B cell (primary cell): ENCODE results near the gene KLK4. TPM values are rescaled to one million over a fixed set of nuclear protein-coding genes. Genes with fewer than 3 reads are reported as not detected.

Experiments
- ATAC-seq: fragments of 200-7000 bp; cut with Tn5 transposase; one replicate; pipeline ENCODE4 v1.10.0; 2021; ENCODE audit warnings: low read depth, mild to moderate bottlenecking, moderate number of reproducible peaks, moderate library complexity
- CTCF ChIA-PET: fragments of 350-600 bp; sonication (Branson Sonifier 250); formaldehyde crosslinking; loops from one replicate; lab custom pipeline; 2021; ENCODE audit warnings: antibody characterized with exemption, inconsistent platforms; lab: Charles Lee
- POLR2A ChIA-PET: fragments of 350-600 bp; sonication (Branson Sonifier 250); formaldehyde crosslinking; loops from one replicate; lab custom pipeline; 2021; ENCODE audit warnings: antibody characterized with exemption; lab: Charles Lee
- DNase-seq: peaks from one replicate; pipeline ENCODE4 v3.0.0; 2013
- H2AFZ ChIP-seq: 2 replicates; pipeline ENCODE4 v1.6.1; 2012; ENCODE audit warnings: mild to moderate bottlenecking, low read depth, low read length; ENCODE audit not compliant: insufficient read depth, poor library complexity, severe bottlenecking
- H3K27ac ChIP-seq, 2 donors: 1 replicate in 1 of 2; 2 replicates in 1 of 2; pipeline ENCODE4 v1.5.1; 2012 to 2013; ENCODE audit warnings: low read length in 2 of 2, mild to moderate bottlenecking in 2 of 2, moderate library complexity in 1 of 2
- H3K27me3 ChIP-seq, 4 experiments: fragments of 200-600 bp in 1 of 4; sonication (generic) in 1 of 4; replicated peaks in 1 of 4; 1 replicate in 2 of 4; 2 replicates in 2 of 4; pipeline versions ENCODE4 v1.6.1 to v1.7.0; 2013 to 2016; ENCODE audit warnings: low read length in 3 of 4, mild to moderate bottlenecking in 2 of 4, mixed read lengths in 1 of 4, moderate library complexity in 1 of 4; ENCODE audit not compliant: insufficient read depth in 4 of 4, control insufficient read depth in 3 of 4; ENCODE audit errors: control extremely low read depth in 1 of 4
- H3K36me3 ChIP-seq, 2 experiments: replicated peaks in 1 of 2; 1 replicate in 1 of 2; 2 replicates in 1 of 2; pipeline versions ENCODE4 v1.6.1 to v1.7.1; 2013; ENCODE audit warnings: low read length in 1 of 2; ENCODE audit not compliant: insufficient read depth in 2 of 2, control insufficient read depth in 1 of 2; ENCODE audit errors: control extremely low read depth in 1 of 2, extremely low read depth in 1 of 2
- H3K4me1 ChIP-seq, 2 donors: fragments of 200-600 bp in 1 of 2; sonication (generic) in 1 of 2; 1 replicate in 1 of 2; 2 replicates in 1 of 2; pipeline versions ENCODE4 v1.5.1 to v1.6.1; 2013 to 2017; ENCODE audit warnings: low read length in 2 of 2; ENCODE audit not compliant: control insufficient read depth in 2 of 2, insufficient read depth in 2 of 2
- H3K4me2 ChIP-seq: replicated peaks from 2 replicates; pipeline ENCODE3; 2012; ENCODE audit warnings: mild to moderate bottlenecking, low read depth, low read length; ENCODE audit not compliant: poor library complexity, severe bottlenecking
- H3K4me3 ChIP-seq, 5 experiments: fragments of 200-600 bp in 1 of 5; sonication (generic) in 1 of 5; 1 replicate in 3 of 5; 2 replicates in 2 of 5; pipeline versions ENCODE4 v1.5.1 to v1.7.0; 2011 to 2016; ENCODE audit warnings: low read length in 4 of 5, mild to moderate bottlenecking in 4 of 5, low read depth in 2 of 5, control low read depth in 1 of 5, moderate library complexity in 1 of 5; ENCODE audit not compliant: insufficient read depth in 1 of 5; ENCODE audit errors: control extremely low read depth in 1 of 5, extremely low read depth in 1 of 5
- H3K79me2 ChIP-seq: fragments of 200-600 bp; sonication (generic); one replicate; pipeline ENCODE4 v1.6.0; 2016; ENCODE audit warnings: low read length; ENCODE audit not compliant: control insufficient read depth, insufficient read depth
- H3K9ac ChIP-seq: fragments of 200-600 bp; sonication (generic); 2 replicates; pipeline ENCODE4 v1.6.1; 2017; ENCODE audit warnings: mild to moderate bottlenecking, low read length, moderate library complexity
- H3K9me3 ChIP-seq, 3 donors: one replicate each; pipeline versions ENCODE4 v1.6.1 to v1.7.1; 2013; ENCODE audit warnings: low read length in 2 of 3; ENCODE audit not compliant: control insufficient read depth in 2 of 3, insufficient read depth in 1 of 3; ENCODE audit errors: control extremely low read depth in 1 of 3
- H4K20me1 ChIP-seq: 2 replicates; pipeline ENCODE4 v1.6.0; 2012; ENCODE audit warnings: mild to moderate bottlenecking, low read length; ENCODE audit not compliant: insufficient read depth, control insufficient read depth, poor library complexity, severe bottlenecking
- H3K27ac Mint-ChIP-seq: one replicate; pipeline ENCODE4 v1.8.0; 2021; ENCODE audit warnings: mixed read lengths
- H3K27me3 Mint-ChIP-seq: one replicate; pipeline ENCODE4 v1.8.0; 2021; ENCODE audit warnings: mixed read lengths
- H3K4me1 Mint-ChIP-seq: one replicate; pipeline ENCODE4 v1.8.0; 2021; ENCODE audit warnings: mixed read lengths
- H3K4me3 Mint-ChIP-seq: one replicate; pipeline ENCODE4 v1.8.0; 2021; ENCODE audit warnings: mixed read lengths
- H3K9me3 Mint-ChIP-seq: one replicate; pipeline ENCODE4 v1.8.0; 2022; ENCODE audit warnings: mixed read lengths; ENCODE audit not compliant: insufficient read depth
- CTCF ChIP-seq: fragments of 200-600 bp; IDR thresholded peaks from one replicate; pipeline ENCODE4 v1.8.0; 2022; ENCODE audit warnings: antibody characterized with exemption, mild to moderate bottlenecking
- EZH2 ChIP-seq: IDR thresholded peaks from 2 replicates; pipeline ENCODE4 v1.6.1; 2012; ENCODE audit warnings: borderline replicate concordance, low read depth, mild to moderate bottlenecking, moderate library complexity, low read length; ENCODE audit not compliant: insufficient read depth, poor library complexity, severe bottlenecking
- WGBS: methylation state at CpG from one replicate; pipeline ENCODE4 v1.1.5; 2013; ENCODE audit warnings: missing lambda C conversion rate; ENCODE audit not compliant: insufficient coverage; 5-methylcytosine and 5-hydroxymethylcytosine counted together
- intact Hi-C: fragments of 100-400 bp; cut with micrococcal nuclease; formaldehyde crosslinking; loops from one replicate; pipeline ENCODE4 v1.10.0; 2022
- polyA minus RNA-seq: library from RNA; depleted of rRNA, polyadenylated mRNA; stranded (reverse); fragments of >200 nt; gene quantifications from 2 replicates; pipeline ENCODE4 v1.2.3, GENCODE V29; 2012
- polyA plus RNA-seq: library from polyadenylated mRNA; depleted of rRNA; stranded (reverse); fragments of >200 nt; gene quantifications from 2 replicates; pipeline ENCODE4 v1.2.3, GENCODE V29; 2012
- total RNA-seq, 2 donors: library from RNA; stranded (reverse); fragments of 120-200 nt in 1 of 2; gene quantifications; 1 replicate in 1 of 2; 2 replicates in 1 of 2; pipeline versions ENCODE4 v1.2.3 to v1.2.4, GENCODE V29; 2013 to 2022

KLK4 gene
- total RNA-seq (0.52 and 1.00 TPM in 2 replicates), polyA plus RNA-seq (0.45 TPM in 1 of 2 replicates, not detected in the other), polyA minus RNA-seq (not detected in 2 replicates)
- total RNA-seq (2013): 0.12 TPM

DNA sequence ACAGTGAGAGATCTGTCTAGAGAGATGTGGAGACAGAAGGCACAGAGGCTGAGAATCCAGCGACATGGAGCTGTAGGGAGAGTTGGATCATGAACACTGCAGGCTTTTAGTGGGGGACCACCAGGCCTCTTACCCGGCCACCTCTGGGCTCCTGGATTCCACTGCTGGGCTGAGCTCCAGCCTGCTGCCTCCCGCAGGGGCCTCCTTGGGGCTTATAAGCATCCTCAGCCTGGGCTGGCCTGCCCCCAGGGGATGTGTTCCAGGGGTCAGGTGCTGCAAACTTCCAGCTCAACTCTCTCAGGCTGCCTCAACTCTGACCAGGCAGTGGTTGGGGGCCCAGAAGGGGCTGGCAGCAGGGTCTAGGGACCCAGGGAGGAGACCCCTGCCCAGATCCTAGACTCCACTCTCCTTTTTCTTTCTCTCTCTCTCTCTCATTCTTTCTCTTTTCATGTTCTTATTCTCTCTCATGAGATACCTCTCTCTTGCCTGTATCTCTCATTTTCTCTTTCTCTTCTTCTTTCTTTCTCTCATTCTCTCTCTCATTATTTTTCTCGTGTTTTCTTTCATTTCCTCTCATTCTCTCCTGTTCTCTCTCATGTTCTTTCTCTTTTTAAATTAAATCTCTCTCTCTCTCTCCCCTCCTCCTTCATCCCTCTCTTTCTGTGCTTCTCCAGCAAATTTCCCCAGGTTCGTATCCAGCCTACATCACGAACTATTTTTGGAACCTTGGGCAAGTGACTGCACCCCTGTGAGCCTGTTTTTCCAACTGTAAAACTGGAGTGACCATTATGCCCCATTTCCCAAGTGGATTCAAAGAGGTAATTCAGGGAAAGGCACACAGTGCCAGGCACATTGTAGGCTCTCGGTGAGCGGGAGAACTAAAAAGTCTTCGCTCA, at the start of gene KLK4:
Gene KLK4 (minus strand): TSS at position 190 of the 896 bp plus-strand sequence. CDS start 657 bp downstream, outside the sequence.
- no peak within 1 kb of the TSS for H3K27ac Mint-ChIP-seq

More for the DNA sequence above, at the start of gene KLK4:
- no peak within 1 kb of the TSS for H2AFZ ChIP-seq
- intact Hi-C loops: no loop called here
- no peaks in the 10 kb centered on the region for H3K36me3 ChIP-seq
- ATAC-seq (no peak), DNase-seq (no peak)
- H4K20me1 ChIP-seq: no peaks in the 10 kb centered on the region
- H3K9ac ChIP-seq: no peak within 1 kb of the TSS
- H3K9me3 Mint-ChIP-seq: no peaks in the 10 kb centered on the region
- no peak within 1 kb of the TSS for H3K4me3 ChIP-seq
- CTCF ChIA-PET: interaction anchor here (0.9 to 1.0 kb wide), 2 partner anchors 10 to 129 kb away, joined by 3 to 5 read pairs; no protein-coding TSS in a partner anchor
- H3K79me2 ChIP-seq: no peaks in the 10 kb centered on the region
- peak; percentile 19 for TF ChIP-seq CTCF
- TF ChIP-seq EZH2: no peak
- peaks cover 10 to 18% of the 10 kb centered on the region in 2 donors for H3K4me1 ChIP-seq
- H3K4me3 Mint-ChIP-seq: peak within 1 kb of the TSS; percentile 33
- H3K27ac ChIP-seq: no peak within 1 kb of the TSS
- H3K4me2 ChIP-seq: no peak within 1 kb of the TSS
- WGBS: 59% methylated on average over 9 of the region's 9 CpGs
- H3K9me3 ChIP-seq: peaks cover 0 to 19% (median 0%) of the 10 kb centered on the region in 3 donors
- H3K27me3 ChIP-seq: peaks cover 0 to 64% (median 26%) of the 10 kb centered on the region in 4 experiments
- H3K4me1 Mint-ChIP-seq: peaks cover 20% of the 10 kb centered on the region
- peaks cover 38% of the 10 kb centered on the region for H3K27me3 Mint-ChIP-seq
- POLR2A ChIA-PET: no interaction called here
